ENCODE data around the gene LDLRAD1.
"Not testable (repeated sequence)": the region's sequence is repeated elsewhere in the genome, so short reads cannot be mapped to it uniquely, and the experiment has no call there.

LDLRAD1 gene

DNA sequence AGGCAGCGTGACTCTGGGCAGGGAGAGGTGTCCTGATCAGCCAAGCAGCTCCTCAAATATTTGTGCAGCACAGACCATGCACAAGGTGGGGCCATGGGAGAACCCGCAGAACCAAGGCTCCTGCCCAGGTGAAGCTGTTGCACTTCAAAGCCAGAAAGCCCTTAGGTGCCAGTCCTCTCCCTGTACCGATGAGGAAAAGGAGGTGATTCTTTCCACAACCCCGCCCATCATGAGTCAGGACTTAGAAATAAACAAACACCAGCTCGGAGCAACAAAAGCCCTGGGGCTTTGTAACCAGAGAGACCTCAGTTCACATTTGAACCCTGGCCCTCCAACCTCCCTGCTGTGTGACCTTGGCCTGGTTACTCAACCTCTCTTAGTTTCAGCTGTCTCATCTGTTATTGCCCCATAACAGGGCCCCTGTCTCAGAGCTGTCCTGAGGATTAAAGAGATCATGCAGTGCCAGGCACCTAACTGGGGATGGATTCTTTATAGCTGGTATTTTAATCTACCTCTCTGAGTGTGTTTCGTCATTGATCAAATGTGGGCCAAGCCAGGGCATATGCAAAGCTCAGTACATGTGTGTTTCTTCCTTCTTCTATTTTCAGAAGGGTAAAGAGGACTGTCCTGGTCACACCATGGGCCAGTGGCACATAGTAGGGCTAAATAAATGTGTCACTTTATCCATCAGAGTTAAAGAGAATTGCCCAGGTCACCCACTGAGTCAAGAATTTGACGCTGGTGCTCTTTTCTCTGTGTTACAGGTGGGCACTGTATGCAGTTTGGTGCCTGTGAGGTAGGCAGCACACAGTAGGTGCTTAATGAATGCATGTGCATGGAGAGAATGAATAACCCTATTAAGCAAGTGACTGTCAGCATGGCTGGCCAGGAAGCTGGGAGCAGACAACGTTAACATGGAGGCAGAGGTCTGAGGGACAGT, 1.4 kb downstream of the LDLRAD1 start:
- DNase-seq: no peak

DNA sequence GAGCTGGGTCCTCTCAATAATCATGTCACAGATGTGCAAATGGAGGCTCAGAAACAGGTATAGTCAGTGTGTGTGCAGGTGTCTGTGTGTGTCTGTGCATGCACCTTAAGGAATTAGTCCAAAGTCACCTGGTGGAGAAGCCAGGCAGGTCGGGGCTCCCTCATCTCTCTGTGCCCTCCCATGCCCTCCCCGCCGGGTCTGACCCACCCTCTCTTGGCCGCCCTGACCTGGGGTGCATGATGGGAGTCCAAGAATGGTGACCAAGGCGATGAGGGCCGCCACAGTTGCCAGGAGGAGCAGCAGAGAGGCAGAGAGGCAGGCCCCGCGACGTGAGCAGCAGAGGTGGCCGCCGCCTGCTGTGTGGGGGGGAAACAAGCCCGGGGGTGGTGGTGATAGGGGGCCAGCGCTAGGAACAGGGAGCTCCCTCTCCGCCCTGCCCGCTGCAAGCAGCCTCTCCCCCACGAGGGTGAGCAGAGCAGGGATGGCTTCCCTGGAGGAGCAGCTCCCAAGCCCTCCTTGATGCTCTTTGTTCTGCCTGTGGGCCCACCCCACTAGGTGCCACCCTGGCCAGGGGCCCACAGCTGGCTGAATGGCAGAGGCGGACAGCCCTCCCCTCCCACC, 3.9 kb downstream of the LDLRAD1 start:
- no peak for DNase-seq

DNA sequence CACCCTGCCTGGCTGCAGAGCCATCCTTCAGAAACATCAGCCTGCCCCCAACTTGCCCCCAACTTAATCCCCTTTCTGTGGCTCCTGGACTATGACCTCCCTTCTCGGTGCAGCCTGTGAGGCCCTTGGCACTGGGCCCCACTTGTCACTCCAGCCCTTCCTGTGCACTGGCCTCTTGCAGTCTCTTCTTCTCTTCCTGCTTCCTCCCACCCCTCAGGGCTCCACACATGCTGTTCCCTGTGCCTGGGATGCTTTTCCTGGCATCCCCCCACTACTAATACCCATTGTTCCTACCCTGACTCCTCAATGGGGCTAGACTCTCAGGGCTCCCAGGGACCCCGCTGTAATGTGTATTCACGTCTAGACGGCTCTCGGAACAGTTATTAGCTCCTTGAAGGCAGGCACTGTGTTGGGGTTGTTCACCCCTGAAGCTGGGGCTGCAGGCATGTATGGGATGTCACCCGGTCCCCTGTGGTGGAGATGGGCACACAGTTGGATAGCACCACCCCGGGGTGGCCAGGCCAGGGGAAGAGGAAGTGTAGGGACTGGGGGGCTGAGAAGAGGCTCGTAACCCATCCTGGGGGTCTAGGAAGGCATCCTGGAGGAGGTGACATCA, 4.5 kb downstream of the LDLRAD1 start:
- DNase-seq: no peak

DNA sequence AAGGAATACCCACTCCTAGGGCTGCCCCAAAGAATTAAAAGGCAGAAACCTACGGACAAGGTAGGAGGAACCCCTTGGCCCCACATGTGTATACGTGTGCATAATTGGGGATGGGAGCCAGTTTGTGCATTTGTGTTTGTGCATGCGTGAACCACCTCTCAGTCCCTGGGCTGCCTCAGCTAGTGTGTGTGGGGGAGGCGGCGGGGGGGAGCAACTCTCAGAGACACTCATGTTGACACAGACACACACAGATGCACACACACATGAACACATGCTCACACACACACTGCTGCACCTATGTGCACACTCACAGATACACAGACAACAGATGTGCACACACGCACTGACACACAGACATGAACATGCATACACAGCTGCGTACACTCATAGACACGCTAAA, 5.1 kb downstream of the LDLRAD1 start:
- DNase-seq: no peak

DNA sequence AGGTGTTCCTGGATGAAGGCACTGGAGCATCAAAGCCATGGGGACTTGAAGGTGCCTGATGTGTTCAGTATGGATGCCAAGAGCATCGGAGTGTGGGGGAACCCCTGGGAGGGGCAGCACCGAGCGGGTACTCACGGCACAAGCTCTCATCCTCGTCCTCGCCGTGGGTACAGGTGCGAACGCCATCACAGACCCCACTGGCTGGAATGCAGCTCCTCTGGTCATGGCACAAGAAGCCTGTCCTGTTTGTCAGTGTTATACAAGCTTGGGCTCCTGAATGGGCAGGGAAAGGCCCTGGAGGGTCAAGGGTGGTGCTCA, 6.0 kb downstream of the LDLRAD1 start:
- DNase-seq: no peak

DNA sequence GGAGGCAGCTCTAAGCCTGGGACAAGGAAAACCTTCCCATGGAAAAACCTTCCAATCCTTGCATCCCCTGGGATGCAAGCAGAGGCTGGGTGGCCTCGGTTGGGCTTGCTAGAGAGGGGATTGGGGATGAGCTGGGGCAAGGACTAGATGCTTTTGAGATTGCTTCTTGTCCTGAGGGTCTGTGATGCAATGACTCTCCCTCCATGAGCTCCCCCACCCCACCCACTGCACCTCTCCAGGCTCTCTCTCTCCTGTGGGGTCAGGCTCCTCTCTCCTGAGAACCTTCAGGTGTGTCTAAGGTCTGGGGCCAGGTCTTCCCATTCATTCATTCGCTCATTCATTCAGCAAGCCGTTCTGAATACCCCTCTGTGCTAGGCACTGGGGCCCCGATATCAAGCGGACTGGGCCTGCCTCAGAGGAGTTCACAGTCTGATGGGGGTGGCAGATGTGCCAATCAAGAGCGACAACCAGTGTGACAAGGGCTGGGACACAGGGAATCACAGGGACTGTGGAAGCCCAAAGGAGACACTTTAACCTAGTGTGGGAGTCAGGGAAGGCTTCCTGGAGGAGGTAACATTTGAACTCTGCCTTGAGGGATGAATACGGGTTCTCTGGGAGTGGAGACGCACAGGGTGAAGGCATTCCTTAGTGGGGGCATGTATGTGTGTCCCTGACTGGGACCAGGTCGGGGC, 6.5 kb downstream of the LDLRAD1 start:
- no peak for DNase-seq

DNA sequence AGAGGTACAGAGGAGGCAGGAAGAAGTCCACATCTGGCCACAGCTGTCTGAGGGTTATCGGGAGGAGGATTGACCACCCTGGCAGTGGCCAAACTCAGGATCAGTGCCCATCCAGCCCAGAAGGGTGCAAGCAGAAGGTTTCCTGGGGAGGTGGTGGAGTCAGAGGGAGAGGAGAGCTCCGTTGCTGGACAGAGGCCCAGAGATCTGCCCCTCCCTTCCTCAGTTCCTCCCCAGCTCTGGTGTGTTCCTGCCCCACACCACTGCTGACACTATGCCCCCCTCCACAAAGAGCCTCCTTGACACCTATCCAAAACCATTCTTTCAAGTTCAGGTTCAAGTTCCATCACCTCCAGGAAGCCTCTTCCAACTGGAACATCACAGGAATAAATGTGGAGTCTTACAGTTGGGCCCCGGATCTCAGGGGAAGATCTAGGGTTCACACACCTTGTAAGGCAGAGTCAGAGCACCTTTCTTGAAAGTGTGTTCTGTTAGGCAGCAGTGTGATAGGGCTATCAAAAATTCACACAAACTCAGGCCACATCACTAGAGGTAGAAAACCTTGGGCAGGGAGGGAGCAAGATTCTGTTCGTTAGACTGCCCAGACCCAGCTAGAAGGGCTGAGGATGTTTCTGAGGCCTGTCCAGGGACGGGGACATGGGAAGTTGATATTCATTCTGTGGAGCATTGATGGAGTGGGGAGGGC, 7.4 kb downstream of the LDLRAD1 start:
- DNase-seq: no peak

DNA sequence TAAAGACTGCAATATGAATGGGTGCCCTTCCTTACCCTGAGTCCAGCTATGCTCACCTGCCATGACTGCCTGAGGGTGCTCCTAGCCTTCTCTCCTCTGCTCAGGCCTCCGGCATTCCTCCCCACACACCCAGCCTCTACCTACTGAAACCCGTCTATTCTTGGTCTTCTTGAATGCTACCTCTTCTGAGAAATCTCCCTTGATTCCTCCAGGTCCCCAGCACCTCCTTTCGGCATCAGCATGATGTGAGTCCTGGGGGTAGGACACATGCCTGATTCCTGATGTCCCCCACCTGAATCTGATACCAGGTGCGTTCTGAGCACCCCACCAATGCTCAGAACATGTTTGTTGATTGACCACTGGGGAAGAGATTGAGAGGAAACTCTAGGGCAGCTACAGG, 8.6 kb downstream of the LDLRAD1 start:
- DNase-seq: no peak

DNA sequence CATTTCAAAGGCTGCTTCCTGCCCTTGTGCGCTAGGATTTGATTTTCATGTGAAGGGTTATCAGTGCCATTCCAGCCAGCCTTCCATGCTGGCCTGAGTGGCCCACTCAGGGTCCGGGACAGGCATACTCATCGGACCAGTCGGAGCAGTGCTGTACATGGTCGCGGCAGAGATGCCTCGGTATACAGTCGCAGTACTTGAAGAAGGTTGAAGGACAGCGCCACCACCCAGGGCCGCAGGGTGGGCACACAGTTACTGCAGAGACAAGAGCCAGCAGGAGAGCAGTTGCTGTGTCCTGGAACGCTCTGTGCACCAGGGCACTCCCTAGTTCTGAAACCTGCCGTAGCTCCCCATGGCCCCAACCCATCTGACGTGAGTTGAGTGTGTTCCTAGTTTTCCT, 9.1 kb downstream of the LDLRAD1 start:
- no peak for DNase-seq

DNA sequence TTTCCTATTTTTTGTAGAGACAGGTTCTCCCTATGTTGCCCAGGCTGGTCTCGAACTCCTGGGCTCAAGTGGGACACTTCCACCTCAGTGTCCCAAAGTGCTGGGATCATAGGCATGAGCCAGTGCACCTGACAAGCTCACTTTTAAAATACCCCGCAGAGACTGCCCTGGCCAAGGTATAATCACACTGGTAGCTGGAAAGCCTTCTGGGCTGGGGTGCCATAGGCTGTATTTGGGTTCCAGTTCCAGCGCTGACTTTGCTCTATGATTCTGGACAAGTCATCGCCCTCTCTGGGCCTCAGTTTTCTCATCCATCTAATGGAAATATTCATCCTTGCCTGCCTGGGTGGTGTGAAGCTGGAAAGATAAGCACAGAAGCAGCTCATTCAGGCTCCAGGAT, 10.4 kb downstream of the LDLRAD1 start:
- DNase-seq: no peak

DNA sequence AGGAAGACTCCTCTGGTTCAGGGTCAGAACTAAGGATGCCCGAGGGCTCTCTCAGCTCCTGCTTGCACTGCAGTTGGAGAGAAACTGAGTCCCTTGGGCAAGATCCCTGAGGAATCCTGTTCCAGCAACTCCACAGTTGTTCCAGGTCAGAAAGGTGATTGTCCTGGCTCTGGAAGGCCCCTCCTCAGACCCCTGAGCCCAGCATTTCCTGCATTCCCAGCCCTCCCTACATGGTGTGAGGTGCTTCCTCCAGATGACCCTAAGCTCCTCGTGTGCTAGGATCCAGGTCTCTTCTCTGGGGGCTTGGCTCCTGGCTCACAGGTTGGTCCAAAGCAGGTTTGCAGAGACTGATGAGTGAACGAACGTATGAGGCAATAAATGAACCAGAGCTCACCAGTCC, 11.5 kb downstream of the LDLRAD1 start:
- no peak for DNase-seq

DNA sequence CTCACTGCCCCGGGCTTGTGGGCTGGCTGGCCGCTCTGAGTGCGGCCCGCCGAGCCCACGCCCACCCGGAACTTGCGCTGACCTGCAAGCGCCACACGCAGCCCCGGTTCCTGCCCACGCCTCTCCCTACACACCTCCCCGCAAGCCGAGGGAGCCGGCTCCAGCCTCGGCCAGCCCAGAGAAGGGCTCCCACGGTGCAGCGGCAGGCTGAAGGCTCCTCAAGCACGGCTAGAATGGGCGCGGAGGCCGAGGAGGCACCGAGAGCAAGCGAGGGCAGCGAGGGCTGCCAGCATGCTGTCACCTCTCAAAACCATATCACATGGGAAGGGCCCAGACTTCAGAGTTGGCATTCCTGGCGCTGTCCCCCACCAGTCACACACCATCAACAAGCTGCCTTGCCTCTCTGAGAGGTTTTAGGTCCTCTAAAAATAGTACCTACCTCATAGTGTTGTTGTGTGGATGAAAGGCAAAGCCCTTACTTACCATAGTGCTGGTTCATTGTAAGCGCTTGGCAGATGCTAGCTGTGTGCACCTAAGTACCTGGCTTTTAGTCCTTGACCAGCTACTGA, 13.4 kb downstream of the LDLRAD1 start:
- no peak for DNase-seq

DNA sequence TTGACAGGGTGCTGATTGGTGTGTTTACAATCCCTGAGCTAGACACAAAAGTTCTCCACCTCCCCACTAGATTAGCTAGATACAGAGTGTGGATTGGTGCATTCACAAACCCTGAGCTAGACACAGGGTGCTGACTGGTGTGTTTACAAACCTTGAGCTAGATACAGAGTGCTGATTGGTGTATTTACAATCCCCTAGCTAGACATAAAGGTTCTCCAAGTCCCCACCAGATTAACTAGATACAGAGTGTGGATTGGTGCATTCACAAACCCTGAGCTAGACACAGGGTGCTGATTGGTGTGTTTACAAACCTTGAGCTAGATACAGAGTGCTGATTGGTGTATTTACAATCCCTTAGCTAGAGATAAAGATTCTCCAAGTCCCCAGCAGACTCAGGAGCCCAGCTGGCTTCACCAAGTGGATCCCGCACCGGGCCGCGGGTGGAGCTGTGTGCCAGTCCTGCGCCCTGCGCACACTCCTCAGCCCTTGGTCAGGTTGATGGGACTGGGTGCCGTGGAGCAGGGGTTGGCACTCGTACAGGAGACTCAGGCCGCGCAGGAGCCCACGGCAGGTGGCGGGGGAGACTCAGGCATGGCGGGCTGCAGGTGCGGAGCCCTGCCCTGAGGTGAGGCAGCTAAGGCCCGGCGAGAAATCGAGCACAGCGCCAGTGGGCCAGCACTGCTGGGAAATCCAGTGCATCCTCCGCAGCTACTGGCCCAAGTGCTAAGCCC, 14.1 kb downstream of the LDLRAD1 start:
- not testable (repeated sequence) for DNase-seq

DNA sequence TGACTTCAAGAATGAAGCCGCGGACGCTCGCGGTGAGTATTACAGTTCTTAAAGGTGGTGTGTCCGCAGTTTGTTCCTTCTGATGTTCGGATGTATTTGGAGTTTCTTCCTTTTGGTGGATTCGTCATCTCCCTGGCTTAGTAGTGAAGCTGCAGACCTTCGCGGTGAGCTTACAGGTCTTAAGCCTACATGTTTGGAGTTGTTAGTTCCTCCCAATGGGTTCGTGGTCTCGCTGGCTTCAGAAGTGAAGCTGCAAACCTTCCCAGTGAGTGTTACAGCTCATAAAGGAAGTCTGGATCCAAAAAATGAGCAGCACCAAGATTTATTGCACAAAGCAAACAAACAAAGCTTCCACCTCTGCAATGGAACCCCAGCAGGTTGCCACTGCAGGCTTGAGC, 14.7 kb downstream of the LDLRAD1 start:
- no peak for DNase-seq

DNA sequence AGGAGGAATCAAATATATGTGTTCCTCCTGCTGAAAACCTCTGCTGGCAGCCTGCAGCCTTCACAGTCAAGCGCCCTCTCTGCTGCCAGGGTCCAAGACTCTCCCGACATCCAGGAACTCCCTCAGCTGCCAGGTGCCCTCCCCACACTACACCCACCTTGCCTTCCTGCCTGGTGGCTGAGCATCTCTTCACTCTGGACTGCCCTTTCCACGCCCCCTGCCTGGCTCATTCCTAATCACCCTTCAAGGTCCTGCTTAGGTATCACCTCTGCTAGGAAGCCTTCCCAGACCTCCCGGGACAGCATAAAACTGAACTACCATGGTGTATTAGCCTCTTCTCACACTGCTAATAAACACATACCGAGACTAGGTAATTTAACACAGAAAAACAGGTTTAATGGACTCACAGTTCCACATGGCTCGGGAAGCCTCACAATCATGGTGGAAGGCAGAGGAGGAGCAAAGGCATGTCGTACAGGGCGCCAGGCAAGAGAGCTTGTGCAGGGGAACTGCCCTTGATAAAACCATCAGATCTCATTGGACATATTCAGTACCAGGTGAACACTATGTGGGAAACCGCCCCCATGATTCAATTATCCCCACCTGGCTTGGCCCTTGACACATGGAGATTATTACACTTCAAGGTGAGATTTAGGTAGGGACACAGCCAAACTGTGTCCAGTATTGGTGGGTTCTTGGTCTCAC, 15.3 kb downstream of the LDLRAD1 start:
- DNase-seq: no peak

DNA sequence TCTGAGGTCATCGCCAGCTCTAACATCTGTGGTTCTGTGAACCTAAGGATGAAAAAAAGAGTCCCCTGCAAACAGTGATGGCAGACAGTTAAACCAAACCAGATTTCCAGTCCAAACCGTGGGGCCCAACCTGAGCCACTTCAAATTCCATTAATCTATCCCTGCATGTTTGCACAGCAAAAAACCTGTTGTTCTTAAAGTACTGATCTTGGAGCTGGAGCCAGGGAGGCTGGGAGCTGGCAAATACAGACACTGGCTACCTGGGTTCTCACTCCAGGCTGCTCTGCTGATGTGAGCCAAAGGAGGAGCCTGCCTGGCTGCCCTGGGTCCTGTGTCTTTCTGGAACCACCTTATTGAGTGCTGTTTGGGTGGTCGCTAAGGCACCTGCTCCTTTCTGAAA, 16.4 kb downstream of the LDLRAD1 start:
- DNase-seq: no peak

DNA sequence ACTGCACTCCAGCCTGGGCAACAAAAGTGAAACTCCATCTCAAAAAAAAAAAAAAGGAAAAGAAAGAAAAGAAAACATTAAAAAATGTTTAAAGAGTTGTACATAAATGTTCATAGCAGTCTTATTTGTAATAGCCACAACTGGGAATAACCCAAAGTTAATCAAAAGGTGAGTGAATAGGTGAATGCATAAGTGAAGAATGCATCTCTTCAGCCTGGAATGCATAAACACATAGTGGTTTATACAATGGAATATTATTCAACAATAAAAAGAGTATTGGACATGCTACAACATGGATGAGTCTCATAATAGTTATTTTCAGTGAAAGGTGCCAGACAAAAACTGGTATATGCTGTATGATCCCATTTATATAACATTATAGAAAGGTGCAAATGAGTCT, 18.1 kb downstream of the LDLRAD1 start:
- DNase-seq: no peak

DNA sequence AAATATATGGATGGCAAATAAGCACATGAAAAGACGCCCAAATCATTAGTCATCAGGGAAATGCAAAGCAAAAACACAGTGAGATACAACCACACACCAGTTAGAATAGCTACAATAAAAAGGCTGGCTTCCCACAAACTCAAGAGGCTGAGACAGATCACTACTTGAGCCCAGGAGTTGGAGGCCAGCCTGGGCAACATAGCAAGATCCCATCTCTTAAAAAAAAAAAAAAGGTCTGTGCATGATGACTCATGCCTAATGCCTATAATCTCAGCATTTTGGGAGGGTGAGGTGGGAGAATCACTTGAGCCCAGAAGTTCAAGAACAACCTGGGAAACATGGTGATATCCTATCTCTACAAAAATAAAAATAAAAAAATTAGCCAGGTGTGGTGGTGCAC, 19.8 kb downstream of the LDLRAD1 start:
- no peak for DNase-seq

DNA sequence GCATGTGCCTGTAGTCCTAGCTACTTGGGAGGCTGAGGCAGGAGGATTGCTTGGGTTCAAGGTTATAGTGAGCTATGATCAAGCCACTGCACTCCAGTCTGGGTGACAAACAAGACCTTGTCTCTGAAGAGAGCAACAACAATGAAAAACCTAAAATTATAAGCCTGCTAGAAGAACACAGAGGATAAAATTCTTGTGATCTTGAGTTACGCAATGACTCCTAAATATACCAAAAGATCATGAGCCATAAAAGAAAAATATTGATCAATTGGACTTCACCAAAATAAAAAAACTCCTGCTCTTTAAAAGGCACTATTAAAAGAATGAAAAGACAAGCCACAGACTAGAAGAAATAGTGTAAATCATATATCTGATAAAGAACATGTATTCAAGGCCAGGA, 22.3 kb downstream of the LDLRAD1 start:
- DNase-seq: no peak

DNA sequence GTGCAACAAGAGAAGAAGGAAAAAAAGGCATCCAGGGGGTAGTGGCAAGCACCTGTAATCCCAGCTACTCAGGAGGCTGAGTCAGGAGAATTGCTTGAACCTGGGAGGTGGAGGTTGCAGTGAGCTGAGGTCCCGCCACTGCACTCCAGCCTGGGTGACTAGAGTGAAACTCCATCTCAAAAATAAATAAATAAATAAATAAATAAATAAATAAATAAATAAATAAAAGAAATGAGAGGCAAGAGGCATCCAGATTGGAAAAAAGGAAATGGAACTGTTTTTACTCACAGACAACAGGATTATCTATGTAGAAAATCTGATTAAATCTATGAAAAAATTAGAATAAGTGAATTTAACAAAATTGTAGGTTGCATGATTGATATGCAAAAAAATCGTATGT, 23.5 kb downstream of the LDLRAD1 start:
- DNase-seq: not testable (repeated sequence)
